Astrocyte of the spinal cord (primary cell): ENCODE measurements around the gene ADCY5.

Experiments used
- DNase-seq: peaks from one replicate; pipeline ENCODE4 v3.0.0; 2011; ENCODE audit warnings: low read depth, low spot score
- H3K4me3 ChIP-seq: 2 replicates; pipeline ENCODE4 v1.5.1; 2011; ENCODE audit warnings: low read depth, mild to moderate bottlenecking, low read length, moderate library complexity
- CTCF ChIP-seq: IDR thresholded peaks from 2 replicates; pipeline ENCODE4 v1.5.1; 2012; ENCODE audit warnings: low read depth, mild to moderate bottlenecking, low read length, inconsistent platforms
- in situ Hi-C: cut with HindIII; loops from 2 replicates; pipeline ENCODE4 v1.10.0; 2017; ENCODE audit warnings: low sequenced_read_pairs

The ADCY5 gene

GRCh38 chr3:123307064-123307463 lies 141.8 kb downstream of the ADCY5 start:
- H3K4me3 ChIP-seq: no peak overlapping the region
- no peak for DNase-seq
- in situ Hi-C loops: no loop called here
- no peak for TF ChIP-seq CTCF

DNA sequence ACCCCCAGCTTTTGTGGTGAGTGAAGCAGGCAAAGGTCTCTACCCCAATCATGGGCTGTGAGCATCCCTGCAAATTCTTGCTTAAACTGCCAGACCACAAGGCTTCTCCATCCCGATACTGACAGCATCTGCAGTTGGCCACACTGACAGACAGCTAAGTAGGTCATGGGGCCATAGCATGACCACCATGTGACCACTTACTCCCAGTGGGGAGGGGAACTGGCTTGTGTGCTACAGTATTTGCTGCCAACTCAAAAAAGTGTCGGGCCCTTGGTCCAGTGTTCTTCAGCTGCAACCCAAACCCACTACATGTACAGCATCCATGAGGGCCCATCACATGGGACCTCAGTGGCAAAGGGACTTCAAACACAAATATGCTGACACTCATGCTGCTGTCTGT lies 143.7 kb downstream of the ADCY5 start:
- DNase-seq: no peak
- in situ Hi-C loops: no loop called here
- no peak overlapping the region for H3K4me3 ChIP-seq
- no peak for TF ChIP-seq CTCF

GRCh38 chr3:123303976-123304560 lies 144.8 kb downstream of the ADCY5 start:
- TF ChIP-seq CTCF: no peak
- H3K4me3 ChIP-seq: no peak overlapping the region
- in situ Hi-C loops: no loop called here
- DNase-seq: no peak

DNA sequence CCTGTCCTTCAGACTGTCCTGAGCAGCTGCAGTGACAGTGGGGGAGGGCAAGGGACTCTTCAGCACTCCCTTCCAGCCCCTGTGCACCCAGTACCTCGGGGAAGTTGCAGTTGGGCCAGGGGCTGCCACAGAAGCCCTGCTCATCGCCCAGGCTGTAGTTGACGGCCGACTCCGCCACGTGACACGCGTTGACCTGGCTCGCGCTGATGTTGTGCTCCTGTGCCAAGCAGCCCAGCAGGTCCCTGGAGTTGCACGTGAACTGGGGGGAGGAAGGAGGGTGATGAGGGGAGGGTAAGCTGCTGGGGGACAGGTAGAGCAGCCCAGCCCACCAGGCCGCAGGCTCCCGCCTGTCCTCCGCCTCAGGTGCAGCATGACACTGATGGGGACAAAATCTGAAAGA lies 145.9 kb downstream of the ADCY5 start:
- H3K4me3 ChIP-seq: no peak overlapping the region
- DNase-seq: no peak
- no peak for TF ChIP-seq CTCF
- in situ Hi-C loops: no loop called here

GRCh38 chr3:123301331-123302184 lies 147.3 kb downstream of the ADCY5 start:
- in situ Hi-C loops: no loop called here
- no peak for TF ChIP-seq CTCF

GRCh38 chr3:123300583-123300982 lies 148.3 kb downstream of the ADCY5 start:
- in situ Hi-C loops: no loop called here
- no peak for DNase-seq
- no peak for TF ChIP-seq CTCF
- H3K4me3 ChIP-seq: no peak overlapping the region

More at GRCh38 chr3:123301331-123302184, 147.3 kb downstream of the ADCY5 start:
- H3K4me3 ChIP-seq: no peak overlapping the region
- DNase-seq: no peak
